GM23338 (cell line): Measurements from ENCODE around the gene KLHL9. TPM values are rescaled to one million over a fixed set of nuclear protein-coding genes. Genes with fewer than 3 reads are reported as not detected.

Experiments used
- ATAC-seq: fragments of 200-7000 bp; cut with Tn5 transposase; 3 replicates; pipeline ENCODE4 v1.9.1; 2020
- DNase-seq: peaks from one replicate; pipeline ENCODE4 v3.0.0-alpha.2; 2015; ENCODE audit warnings: low spot score
- H2AFZ ChIP-seq: fragments of 200-600 bp; sonication (generic); 2 replicates; pipeline ENCODE4 v1.8.0; 2016; ENCODE audit warnings: antibody characterized with exemption, mild to moderate bottlenecking, moderate library complexity
- H3F3A ChIP-seq: fragments of 200-600 bp; sonication (generic); replicated peaks from 2 replicates; pipeline ENCODE4 v1.8.0; 2017; ENCODE audit warnings: antibody characterized with exemption, mixed run types, low read depth
- H3K27ac ChIP-seq: fragments of 200-600 bp; sonication (generic); 2 replicates; pipeline ENCODE4 v1.6.1; 2016; ENCODE audit warnings: low read depth
- H3K27me3 ChIP-seq: fragments of 200-600 bp; sonication (generic); 2 replicates; pipeline ENCODE4 v1.8.0; 2016; ENCODE audit warnings: mild to moderate bottlenecking, mixed run types, moderate library complexity; ENCODE audit not compliant: insufficient read depth
- H3K36me3 ChIP-seq: fragments of 200-600 bp; sonication (generic); 2 replicates; pipeline ENCODE4 v1.8.0; 2016; ENCODE audit warnings: mild to moderate bottlenecking; ENCODE audit not compliant: insufficient read depth
- H3K4me1 ChIP-seq: fragments of 200-600 bp; sonication (generic); 2 replicates; pipeline ENCODE4 v1.8.0; 2016; ENCODE audit warnings: mild to moderate bottlenecking, moderate library complexity; ENCODE audit not compliant: insufficient read depth
- H3K4me2 ChIP-seq: fragments of 200-600 bp; sonication (generic); 2 replicates; pipeline ENCODE4 v1.7.1; 2017; ENCODE audit warnings: mixed run types
- H3K4me3 ChIP-seq: fragments of 200-600 bp; sonication (generic); 2 replicates; pipeline ENCODE4 v1.6.1; 2016; ENCODE audit warnings: mixed run types
- H3K79me2 ChIP-seq: fragments of 200-600 bp; sonication (generic); replicated peaks from 2 replicates; pipeline ENCODE4 v1.8.0; 2017; ENCODE audit warnings: mild to moderate bottlenecking; ENCODE audit not compliant: insufficient read depth
- H3K9me2 ChIP-seq: fragments of 200-600 bp; sonication (generic); 2 replicates; pipeline ENCODE4 v1.8.0; 2017; ENCODE audit not compliant: insufficient read depth
- H4K20me1 ChIP-seq: fragments of 200-600 bp; sonication (generic); replicated peaks from 2 replicates; pipeline ENCODE4 v1.8.0; 2017; ENCODE audit warnings: mild to moderate bottlenecking; ENCODE audit not compliant: insufficient read depth
- H3K27ac Mint-ChIP-seq: 2 replicates; pipeline ENCODE4 v1.8.0; 2020; ENCODE audit warnings: inconsistent platforms, mild to moderate bottlenecking, moderate library complexity, mixed read lengths
- H3K27me3 Mint-ChIP-seq: 3 replicates; pipeline ENCODE4 v1.8.0; 2022; ENCODE audit warnings: low read depth, mild to moderate bottlenecking, moderate library complexity, mixed read lengths, inconsistent platforms; ENCODE audit not compliant: insufficient read depth, poor library complexity
- H3K36me3 Mint-ChIP-seq: 3 replicates; pipeline ENCODE4 v1.8.0; 2021; ENCODE audit warnings: low read depth, mild to moderate bottlenecking, inconsistent platforms, moderate library complexity, mixed read lengths
- H3K4me1 Mint-ChIP-seq: 3 replicates; pipeline ENCODE4 v1.8.0; 2020; ENCODE audit warnings: mild to moderate bottlenecking, inconsistent platforms, mixed read lengths
- H3K4me3 Mint-ChIP-seq: 3 replicates; pipeline ENCODE4 v1.8.0; 2021; ENCODE audit warnings: moderate library complexity, mild to moderate bottlenecking, inconsistent platforms, mixed read lengths
- H3K9me3 Mint-ChIP-seq: 3 replicates; pipeline ENCODE4 v1.8.0; 2020; ENCODE audit warnings: moderate library complexity, mild to moderate bottlenecking, inconsistent platforms, mixed read lengths
- CREB1 ChIP-seq: fragments of 250-450 bp; sonication (Bioruptor Pico); IDR thresholded peaks from 2 replicates; pipeline ENCODE4 v1.5.0; 2020; ENCODE audit warnings: low read depth, mild to moderate bottlenecking, moderate library complexity
- ETS1 ChIP-seq: IDR thresholded peaks from 2 replicates; pipeline ENCODE4 v1.6.1; 2016; ENCODE audit warnings: antibody characterized with exemption
- EZH2 ChIP-seq: fragments of 200-600 bp; sonication (generic); IDR thresholded peaks from one replicate; pipeline ENCODE4 v1.8.0; 2017; ENCODE audit warnings: antibody characterized with exemption, mild to moderate bottlenecking, low read depth; ENCODE audit not compliant: unreplicated experiment
- EZH2phosphoT487 ChIP-seq: fragments of 200-600 bp; sonication (generic); IDR thresholded peaks from one replicate; pipeline ENCODE4 v1.8.1; 2018; ENCODE audit warnings: antibody characterized with exemption; ENCODE audit not compliant: unreplicated experiment
- JUNB ChIP-seq: IDR thresholded peaks from one replicate; pipeline ENCODE4 v1.6.1; 2016; ENCODE audit warnings: antibody characterized with exemption; ENCODE audit not compliant: unreplicated experiment
- NANOG ChIP-seq: IDR thresholded peaks from 2 replicates; pipeline ENCODE4 v1.6.1; 2016; ENCODE audit warnings: antibody characterized with exemption, borderline replicate concordance
- POLR2AphosphoS5 ChIP-seq: IDR thresholded peaks from 2 replicates; pipeline ENCODE4 v1.6.1; 2016; ENCODE audit warnings: antibody characterized with exemption, low read depth
- REST ChIP-seq: IDR thresholded peaks from one replicate; pipeline ENCODE4 v1.6.1; 2018; ENCODE audit warnings: antibody characterized with exemption; ENCODE audit not compliant: unreplicated experiment
- STAT1 ChIP-seq: IDR thresholded peaks from one replicate; pipeline ENCODE4 v1.6.1; 2016; ENCODE audit warnings: antibody characterized with exemption; ENCODE audit not compliant: unreplicated experiment
- ZNF114 ChIP-seq: fragments of 250-450 bp; sonication (Bioruptor Pico); IDR thresholded peaks from 2 replicates; pipeline ENCODE4 v1.5.0; 2020; ENCODE audit warnings: mild to moderate bottlenecking, moderate library complexity
- ZNF331 ChIP-seq: fragments of 250-450 bp; sonication (Bioruptor Pico); IDR thresholded peaks from 2 replicates; pipeline ENCODE4 v1.5.0; 2020; ENCODE audit warnings: low read depth, mild to moderate bottlenecking, moderate library complexity
- polyA plus RNA-seq: library from polyadenylated mRNA; unstranded; fragments of >200 nt; fragmentation: Nextera tagmentation; extraction: Ambion mirVana; gene quantifications from 2 replicates; pipeline ENCODE4 v1.2.1, GENCODE V29; 2016
- total RNA-seq: library from RNA; depleted of rRNA; stranded (reverse); fragments of >200 nt; shearing (Covaris generic); gene quantifications from 2 replicates; pipeline ENCODE4 v1.2.3, GENCODE V29; 2014
- TF ChIP-seq, protein P1 (sequence below): fragments of 250-450 bp; sonication (Bioruptor Pico); IDR thresholded peaks from 2 replicates; pipeline ENCODE4 v1.5.0; 2020; ENCODE audit warnings: mild to moderate bottlenecking, moderate library complexity
- TF ChIP-seq, protein P2 (sequence below), 2 experiments: fragments of 200-600 bp in 1 of 2; sonication (generic) in 1 of 2; conservative IDR thresholded peaks; 2 replicates each; pipeline versions ENCODE4 v1.5.1 to v1.6.1; 2016 to 2017; ENCODE audit warnings: antibody characterized with exemption in 2 of 2, low read depth in 2 of 2, mild to moderate bottlenecking in 2 of 2, moderate library complexity in 1 of 2

KLHL9 gene
- total and polyA plus RNA-seq, 2 experiments from 2014 or later: 9.1 to 24.0 TPM

GRCh38 chr9:21362287-21362686 is 27.1 kb upstream of the KLHL9 start:
- Histone ChIP-seq H4K20me1 (no peaks in the 10 kb centered on the region), H3K79me2 (no peaks in the 10 kb centered on the region), H3K9me2 (no peaks in the 10 kb centered on the region), H3K27ac (no peak overlapping the region), H3K4me2 (no peak overlapping the region), H3K4me1 (no peaks in the 10 kb centered on the region), H3K27me3 (no peaks in the 10 kb centered on the region), H3K4me3 (no peak overlapping the region), H3F3A (no peaks in the 10 kb centered on the region), H2AFZ (no peak overlapping the region), H3K36me3 (no peaks in the 10 kb centered on the region)
- Mint-ChIP-seq H3K9me3 (no peaks in the 10 kb centered on the region), H3K27me3 (peaks cover 2% of the 10 kb centered on the region), H3K4me1 (no peaks in the 10 kb centered on the region; the same call in 2 of the 3 replicates), H3K36me3 (no peaks in the 10 kb centered on the region), H3K27ac (no peak overlapping the region), H3K4me3 (no peak overlapping the region)
- ATAC-seq (no peak), DNase-seq (no peak)
- TF ChIP-seq EZH2phosphoT487 (no peak), POLR2AphosphoS5 (no peak), ZNF114 (CRISPR knock-in tag) (no peak), CREB1 (no peak), ZNF331 (CRISPR knock-in tag) (no peak), REST (no peak), NANOG (no peak), ETS1 (no peak), EZH2 (no peak), JUNB (no peak), STAT1 (no peak)
- TF ChIP-seq, protein P1, sequence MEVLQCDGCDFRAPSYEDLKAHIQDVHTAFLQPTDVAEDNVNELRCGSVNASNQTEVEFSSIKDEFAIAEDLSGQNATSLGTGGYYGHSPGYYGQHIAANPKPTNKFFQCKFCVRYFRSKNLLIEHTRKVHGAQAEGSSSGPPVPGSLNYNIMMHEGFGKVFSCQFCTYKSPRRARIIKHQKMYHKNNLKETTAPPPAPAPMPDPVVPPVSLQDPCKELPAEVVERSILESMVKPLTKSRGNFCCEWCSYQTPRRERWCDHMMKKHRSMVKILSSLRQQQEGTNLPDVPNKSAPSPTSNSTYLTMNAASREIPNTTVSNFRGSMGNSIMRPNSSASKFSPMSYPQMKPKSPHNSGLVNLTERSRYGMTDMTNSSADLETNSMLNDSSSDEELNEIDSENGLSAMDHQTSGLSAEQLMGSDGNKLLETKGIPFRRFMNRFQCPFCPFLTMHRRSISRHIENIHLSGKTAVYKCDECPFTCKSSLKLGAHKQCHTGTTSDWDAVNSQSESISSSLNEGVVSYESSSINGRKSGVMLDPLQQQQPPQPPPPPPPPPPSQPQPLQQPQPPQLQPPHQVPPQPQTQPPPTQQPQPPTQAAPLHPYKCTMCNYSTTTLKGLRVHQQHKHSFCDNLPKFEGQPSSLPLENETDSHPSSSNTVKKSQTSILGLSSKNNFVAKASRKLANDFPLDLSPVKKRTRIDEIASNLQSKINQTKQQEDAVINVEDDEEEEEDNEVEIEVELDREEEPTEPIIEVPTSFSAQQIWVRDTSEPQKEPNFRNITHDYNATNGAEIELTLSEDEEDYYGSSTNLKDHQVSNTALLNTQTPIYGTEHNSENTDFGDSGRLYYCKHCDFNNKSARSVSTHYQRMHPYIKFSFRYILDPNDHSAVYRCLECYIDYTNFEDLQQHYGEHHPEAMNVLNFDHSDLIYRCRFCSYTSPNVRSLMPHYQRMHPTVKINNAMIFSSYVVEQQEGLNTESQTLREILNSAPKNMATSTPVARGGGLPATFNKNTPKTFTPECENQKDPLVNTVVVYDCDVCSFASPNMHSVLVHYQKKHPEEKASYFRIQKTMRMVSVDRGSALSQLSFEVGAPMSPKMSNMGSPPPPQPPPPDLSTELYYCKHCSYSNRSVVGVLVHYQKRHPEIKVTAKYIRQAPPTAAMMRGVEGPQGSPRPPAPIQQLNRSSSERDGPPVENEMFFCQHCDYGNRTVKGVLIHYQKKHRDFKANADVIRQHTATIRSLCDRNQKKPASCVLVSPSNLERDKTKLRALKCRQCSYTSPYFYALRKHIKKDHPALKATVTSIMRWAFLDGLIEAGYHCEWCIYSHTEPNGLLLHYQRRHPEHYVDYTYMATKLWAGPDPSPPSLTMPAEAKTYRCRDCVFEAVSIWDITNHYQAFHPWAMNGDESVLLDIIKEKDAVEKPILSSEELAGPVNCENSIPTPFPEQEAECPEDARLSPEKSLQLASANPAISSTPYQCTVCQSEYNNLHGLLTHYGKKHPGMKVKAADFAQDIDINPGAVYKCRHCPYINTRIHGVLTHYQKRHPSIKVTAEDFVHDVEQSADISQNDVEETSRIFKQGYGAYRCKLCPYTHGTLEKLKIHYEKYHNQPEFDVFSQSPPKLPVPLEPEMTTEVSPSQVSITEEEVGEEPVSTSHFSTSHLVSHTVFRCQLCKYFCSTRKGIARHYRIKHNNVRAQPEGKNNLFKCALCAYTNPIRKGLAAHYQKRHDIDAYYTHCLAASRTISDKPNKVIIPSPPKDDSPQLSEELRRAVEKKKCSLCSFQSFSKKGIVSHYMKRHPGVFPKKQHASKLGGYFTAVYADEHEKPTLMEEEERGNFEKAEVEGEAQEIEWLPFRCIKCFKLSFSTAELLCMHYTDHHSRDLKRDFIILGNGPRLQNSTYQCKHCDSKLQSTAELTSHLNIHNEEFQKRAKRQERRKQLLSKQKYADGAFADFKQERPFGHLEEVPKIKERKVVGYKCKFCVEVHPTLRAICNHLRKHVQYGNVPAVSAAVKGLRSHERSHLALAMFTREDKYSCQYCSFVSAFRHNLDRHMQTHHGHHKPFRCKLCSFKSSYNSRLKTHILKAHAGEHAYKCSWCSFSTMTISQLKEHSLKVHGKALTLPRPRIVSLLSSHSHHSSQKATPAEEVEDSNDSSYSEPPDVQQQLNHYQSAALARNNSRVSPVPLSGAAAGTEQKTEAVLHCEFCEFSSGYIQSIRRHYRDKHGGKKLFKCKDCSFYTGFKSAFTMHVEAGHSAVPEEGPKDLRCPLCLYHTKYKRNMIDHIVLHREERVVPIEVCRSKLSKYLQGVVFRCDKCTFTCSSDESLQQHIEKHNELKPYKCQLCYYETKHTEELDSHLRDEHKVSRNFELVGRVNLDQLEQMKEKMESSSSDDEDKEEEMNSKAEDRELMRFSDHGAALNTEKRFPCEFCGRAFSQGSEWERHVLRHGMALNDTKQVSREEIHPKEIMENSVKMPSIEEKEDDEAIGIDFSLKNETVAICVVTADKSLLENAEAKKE: no peak
- TF ChIP-seq, protein P2, sequence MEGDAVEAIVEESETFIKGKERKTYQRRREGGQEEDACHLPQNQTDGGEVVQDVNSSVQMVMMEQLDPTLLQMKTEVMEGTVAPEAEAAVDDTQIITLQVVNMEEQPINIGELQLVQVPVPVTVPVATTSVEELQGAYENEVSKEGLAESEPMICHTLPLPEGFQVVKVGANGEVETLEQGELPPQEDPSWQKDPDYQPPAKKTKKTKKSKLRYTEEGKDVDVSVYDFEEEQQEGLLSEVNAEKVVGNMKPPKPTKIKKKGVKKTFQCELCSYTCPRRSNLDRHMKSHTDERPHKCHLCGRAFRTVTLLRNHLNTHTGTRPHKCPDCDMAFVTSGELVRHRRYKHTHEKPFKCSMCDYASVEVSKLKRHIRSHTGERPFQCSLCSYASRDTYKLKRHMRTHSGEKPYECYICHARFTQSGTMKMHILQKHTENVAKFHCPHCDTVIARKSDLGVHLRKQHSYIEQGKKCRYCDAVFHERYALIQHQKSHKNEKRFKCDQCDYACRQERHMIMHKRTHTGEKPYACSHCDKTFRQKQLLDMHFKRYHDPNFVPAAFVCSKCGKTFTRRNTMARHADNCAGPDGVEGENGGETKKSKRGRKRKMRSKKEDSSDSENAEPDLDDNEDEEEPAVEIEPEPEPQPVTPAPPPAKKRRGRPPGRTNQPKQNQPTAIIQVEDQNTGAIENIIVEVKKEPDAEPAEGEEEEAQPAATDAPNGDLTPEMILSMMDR (conservative IDR thresholded peaks at IDR 0.05; ENCODE audit: low read depth in 2 of 2): no peak
